Esophagus squamous epithelium (tissue), 5 donors: ENCODE data around the gene ABHD15. TPM values are rescaled to one million over a fixed set of nuclear protein-coding genes. Genes with fewer than 3 reads are reported as not detected.

ENCODE experiments used
- DNase-seq: peaks from one replicate; lab custom pipeline; 2025; lab: John Stamatoyannopoulos, UW
- H3K27ac ChIP-seq, 4 donors: fragments of 200-600 bp; sonication (generic); one replicate each; pipeline ENCODE4 v1.5.1; 2016 to 2019; ENCODE audit warnings: mild to moderate bottlenecking in 1 of 4
- H3K27me3 ChIP-seq, 4 donors: fragments of 200-600 bp; sonication (generic); 1 replicate in 3 of 4; 2 replicates in 1 of 4; pipeline versions ENCODE4 v1.5.1 to v1.6.0; 2017 to 2021; ENCODE audit warnings: antibody characterized with exemption in 1 of 4
- H3K36me3 ChIP-seq, 3 donors: fragments of 200-600 bp; sonication (generic); one replicate each; pipeline ENCODE4 v1.5.1; 2016 to 2019
- H3K4me1 ChIP-seq, 3 donors: fragments of 200-600 bp; sonication (generic); one replicate each; pipeline ENCODE4 v1.5.1; 2017 to 2019
- H3K4me3 ChIP-seq, 4 donors: fragments of 200-600 bp; sonication (generic); 1 replicate in 3 of 4; 2 replicates in 1 of 4; pipeline ENCODE4 v1.5.1; 2016 to 2019; ENCODE audit warnings: mild to moderate bottlenecking in 2 of 4, moderate library complexity in 1 of 4
- H3K9me3 ChIP-seq, 3 donors: fragments of 200-600 bp; sonication (generic); one replicate each; pipeline ENCODE4 v1.5.1; 2016 to 2019
- CTCF ChIP-seq, 6 experiments: fragments of 450-650 bp in 4 of 6; fragments of 200-600 bp in 2 of 6; sonication (generic) in 2 of 6; IDR thresholded peaks; one replicate each; pipeline ENCODE4 v1.5.1; 2016 to 2019; ENCODE audit warnings: antibody characterized with exemption in 6 of 6, mild to moderate bottlenecking in 4 of 6, moderate library complexity in 4 of 6
- POLR2A ChIP-seq, 4 donors: fragments of 450-650 bp; IDR thresholded peaks; one replicate each; pipeline ENCODE4 v1.6.1; 2017; ENCODE audit warnings: antibody characterized with exemption in 4 of 4, mild to moderate bottlenecking in 4 of 4, moderate library complexity in 3 of 4
- WGBS, 2 donors: methylation state at CpG; one replicate each; pipeline ENCODE4 v1.1.5; 2018; 5-methylcytosine and 5-hydroxymethylcytosine counted together
- intact Hi-C: fragments of 100-400 bp; cut with DNase I; formaldehyde crosslinking; loops from one replicate; pipeline ENCODE4 v1.15.0; 2022
- total RNA-seq, 4 donors: library from RNA; depleted of rRNA; stranded (reverse); fragments of >200 nt; gene quantifications; one replicate each; pipeline ENCODE4 v1.1.0, GENCODE V29; 2016
- donor health status: DM: yes; HTN: yes; CAD: no.

Gene ABHD15
- total RNA-seq, 4 donors from 2014 or later = 4.3 to 7.2 (median 5.4) TPM

- DNase-seq = no peak
Measured at GRCh38 chr17:29597361-29598172, 30.7 kb upstream of the ABHD15 start.

GRCh38 chr17:29596811-29597210 is 30.0 kb upstream of the ABHD15 start:
- H3K27me3 ChIP-seq = no peaks in the 10 kb centered on the region
- no peaks in the 10 kb centered on the region for H3K36me3 ChIP-seq
- H3K27ac ChIP-seq = no peak overlapping the region
- no peak overlapping the region for H3K4me3 ChIP-seq
- no peaks in the 10 kb centered on the region for H3K9me3 ChIP-seq
- WGBS, 2 donors = 33 to 66% methylated on average over 3 to 7 of the region's 9 CpGs
- intact Hi-C loops = no loop called here
- H3K4me1 ChIP-seq = peaks cover 18 to 55% (median 24%) of the 10 kb centered on the region in 3 donors
- DNase-seq = no peak
- no peak for TF ChIP-seq POLR2A (IDR thresholded peaks at IDR 0.05)
- no peak for TF ChIP-seq CTCF (IDR thresholded peaks at IDR 0.05)

More at GRCh38 chr17:29597361-29598172, 30.7 kb upstream of the ABHD15 start:
- Histone ChIP-seq H3K36me3 (no peaks in the 10 kb centered on the region), H3K27ac (no peak overlapping the region), H3K27me3 (no peaks in the 10 kb centered on the region), H3K4me1 (peaks cover 10 to 48% (median 16%) of the 10 kb centered on the region in 3 donors), H3K4me3 (no peak overlapping the region), H3K9me3 (no peaks in the 10 kb centered on the region)
- WGBS, 2 donors = 52 to 67% methylated on average over 3 to 8 of the region's 13 CpGs
- intact Hi-C loops = no loop called here
- TF ChIP-seq CTCF (IDR thresholded peaks at IDR 0.05) = no peak

GRCh38 chr17:29595943-29596774 is 29.3 kb upstream of the ABHD15 start:
- Histone ChIP-seq H3K36me3 (no peaks in the 10 kb centered on the region), H3K9me3 (no peaks in the 10 kb centered on the region), H3K4me3 (no peak overlapping the region), H3K4me1 (peaks cover 24 to 62% (median 30%) of the 10 kb centered on the region in 3 donors), H3K27me3 (no peaks in the 10 kb centered on the region), H3K27ac (no peak overlapping the region)
- DNase-seq = no peak
- TF ChIP-seq POLR2A (IDR thresholded peaks at IDR 0.05) (no peak), CTCF (IDR thresholded peaks at IDR 0.05) (no peak)
- 81 to 100% methylated on average over 4 to 10 of the region's 12 CpGs for WGBS, 2 donors
- intact Hi-C loops = no loop called here

- no peaks in the 10 kb centered on the region for H3K27me3 ChIP-seq
- TF ChIP-seq POLR2A (IDR thresholded peaks at IDR 0.05) (no peak), CTCF (IDR thresholded peaks at IDR 0.05) (no peak)
- H3K27ac ChIP-seq = no peak overlapping the region
- intact Hi-C loops = no loop called here
- DNase-seq = no peak
- H3K9me3 ChIP-seq = no peaks in the 10 kb centered on the region
- H3K4me3 ChIP-seq = no peak overlapping the region
- no peaks in the 10 kb centered on the region for H3K36me3 ChIP-seq
- H3K4me1 ChIP-seq = peaks cover 32 to 70% (median 39%) of the 10 kb centered on the region in 3 donors
- 72 to 91% methylated on average over 3 to 6 of the region's 7 CpGs for WGBS, 2 donors
Measured at GRCh38 chr17:29595107-29595942, 28.5 kb upstream of the ABHD15 start.
